ENCODE measurements around the gene CD109.

Gene CD109

DNA sequence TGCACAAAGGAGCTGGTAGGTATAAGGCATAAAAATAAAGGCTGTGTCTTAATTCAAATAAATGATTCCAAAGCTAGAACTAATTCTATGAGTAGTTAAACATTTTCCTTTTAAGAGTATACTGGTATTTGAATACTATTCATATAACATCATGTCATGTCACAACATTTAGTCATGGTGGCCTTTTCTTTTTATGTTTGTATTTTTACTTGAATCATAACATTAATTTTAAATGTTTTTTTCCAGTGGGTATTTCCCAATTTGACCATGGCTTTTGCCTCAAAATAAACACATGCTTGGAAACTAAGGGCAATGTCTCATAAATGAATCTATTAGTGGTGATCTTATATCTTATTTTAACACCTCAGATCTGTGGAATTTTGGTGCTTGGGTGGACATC is 177.1 kb downstream of the CD109 start:
- Mint-ChIP-seq H3K36me3 (ENCODE audit: low read depth) (no peaks in the 10 kb centered on the region), H3K9me3 (peaks cover 2% of the 10 kb centered on the region), H3K4me1 (no peaks in the 10 kb centered on the region), H3K4me3 (no peak overlapping the region), H3K27me3 (ENCODE audit: low read depth) (no peaks in the 10 kb centered on the region), H3K27ac (no peak overlapping the region)
- TF ChIP-seq, protein P1, sequence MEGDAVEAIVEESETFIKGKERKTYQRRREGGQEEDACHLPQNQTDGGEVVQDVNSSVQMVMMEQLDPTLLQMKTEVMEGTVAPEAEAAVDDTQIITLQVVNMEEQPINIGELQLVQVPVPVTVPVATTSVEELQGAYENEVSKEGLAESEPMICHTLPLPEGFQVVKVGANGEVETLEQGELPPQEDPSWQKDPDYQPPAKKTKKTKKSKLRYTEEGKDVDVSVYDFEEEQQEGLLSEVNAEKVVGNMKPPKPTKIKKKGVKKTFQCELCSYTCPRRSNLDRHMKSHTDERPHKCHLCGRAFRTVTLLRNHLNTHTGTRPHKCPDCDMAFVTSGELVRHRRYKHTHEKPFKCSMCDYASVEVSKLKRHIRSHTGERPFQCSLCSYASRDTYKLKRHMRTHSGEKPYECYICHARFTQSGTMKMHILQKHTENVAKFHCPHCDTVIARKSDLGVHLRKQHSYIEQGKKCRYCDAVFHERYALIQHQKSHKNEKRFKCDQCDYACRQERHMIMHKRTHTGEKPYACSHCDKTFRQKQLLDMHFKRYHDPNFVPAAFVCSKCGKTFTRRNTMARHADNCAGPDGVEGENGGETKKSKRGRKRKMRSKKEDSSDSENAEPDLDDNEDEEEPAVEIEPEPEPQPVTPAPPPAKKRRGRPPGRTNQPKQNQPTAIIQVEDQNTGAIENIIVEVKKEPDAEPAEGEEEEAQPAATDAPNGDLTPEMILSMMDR (IDR thresholded peaks at IDR 0.05; ENCODE audit: unreplicated experiment in 3 of 3): no peak

Measured in nephron (organoid).